Stimulated activated CD8-positive, alpha-beta memory T cell treated with anti-CD3 and anti-CD28 coated beads, Interleukin-12 subunit alpha, Interleukin-12 subunit beta, amount 100 ng/mL, for 4 hours (primary cell): Measurements from ENCODE around the gene BMP2K.

ENCODE experiments used
- DNase-seq: peaks from one replicate; pipeline ENCODE4 v3.0.0-alpha.2; 2020; ENCODE audit warnings: low read depth

BMP2K gene

GRCh38 chr4:78776079-78776728, at the start of gene BMP2K:
TSS of gene BMP2K (plus strand) at chr4:78776350. CDS start at chr4:78776544, 194 bp downstream.
- DNase-seq: peak; percentile 72

- DNase-seq: no peak
These were observed 49.6 kb upstream of the BMP2K start for GRCh38 chr4:78726546-78726945.

- no peak for DNase-seq
These were observed 43.6 kb upstream of the BMP2K start for GRCh38 chr4:78732332-78733104.

GRCh38 chr4:78734441-78735162, 41.5 kb upstream of the BMP2K start:
- no peak for DNase-seq

- DNase-seq: no peak
These were observed 40.5 kb upstream of the BMP2K start for GRCh38 chr4:78735697-78736096.

GRCh38 chr4:78737035-78737434, 39.1 kb upstream of the BMP2K start:
- no peak for DNase-seq

- DNase-seq: no peak
These were observed 38.2 kb upstream of the BMP2K start for GRCh38 chr4:78737973-78738372.

- no peak for DNase-seq
These were observed 33.9 kb upstream of the BMP2K start for GRCh38 chr4:78742300-78742699.

- DNase-seq: no peak
These were observed 28.7 kb upstream of the BMP2K start for GRCh38 chr4:78747475-78747922.

GRCh38 chr4:78748381-78748780, 27.8 kb upstream of the BMP2K start:
- DNase-seq: no peak

GRCh38 chr4:78749258-78749971, 26.7 kb upstream of the BMP2K start:
- no peak for DNase-seq

- DNase-seq: no peak
These were observed 26.0 kb upstream of the BMP2K start for GRCh38 chr4:78749972-78750727.

- DNase-seq: no peak
These were observed 23.1 kb upstream of the BMP2K start for GRCh38 chr4:78753091-78753490.

GRCh38 chr4:78754872-78755271, 21.3 kb upstream of the BMP2K start:
- no peak for DNase-seq

GRCh38 chr4:78756137-78756536, 20.0 kb upstream of the BMP2K start:
- no peak for DNase-seq

GRCh38 chr4:78756776-78757175, 19.4 kb upstream of the BMP2K start:
- DNase-seq: no peak

- DNase-seq: no peak
These were observed 18.6 kb upstream of the BMP2K start for GRCh38 chr4:78757574-78757973.

GRCh38 chr4:78758085-78758484, 18.1 kb upstream of the BMP2K start:
- DNase-seq: no peak

GRCh38 chr4:78762529-78762928, 13.6 kb upstream of the BMP2K start:
- no peak for DNase-seq

- no peak for DNase-seq
These were observed 12.9 kb upstream of the BMP2K start for GRCh38 chr4:78763251-78763650.

GRCh38 chr4:78763763-78764387, 12.3 kb upstream of the BMP2K start:
- no peak for DNase-seq
